PC-3 (cell line): ENCODE measurements around the gene SPDEF. TPM values are rescaled to one million over a fixed set of nuclear protein-coding genes. Genes with fewer than 3 reads are reported as not detected.

Experiments
- ATAC-seq: fragments of 200-7000 bp; cut with Tn5 transposase; 2 replicates; pipeline ENCODE4 v1.9.1; 2020; ENCODE audit warnings: mild to moderate bottlenecking, moderate library complexity
- BruUV-seq: library from RNA; stranded (reverse); fragments of 400-500 nt; replicated peaks from 2 replicates; lab custom pipeline; 2021; lab: Mats Ljungman, UMichigan
- CTCF ChIA-PET: fragments of 300-600 bp; sonication (Branson Sonifier 250); formaldehyde crosslinking; loops from one replicate; lab custom pipeline; 2022; ENCODE audit warnings: antibody characterized with exemption; lab: Charles Lee
- POLR2A ChIA-PET: fragments of 300-600 bp; sonication (Branson Sonifier 250); formaldehyde crosslinking; loops from one replicate; lab custom pipeline; 2022; ENCODE audit warnings: antibody characterized with exemption; ENCODE audit not compliant: unreplicated experiment; lab: Charles Lee
- DNase-seq: peaks from one replicate; pipeline ENCODE4 v3.0.0-alpha.2; 2015
- H2AFZ ChIP-seq: fragments of 300-600 bp; sonication (generic); 2 replicates; pipeline ENCODE4 v1.6.0; 2016; ENCODE audit warnings: antibody characterized with exemption, low read length
- H3F3A ChIP-seq: fragments of 300-600 bp; sonication (generic); one replicate; pipeline ENCODE4 v1.6.0; 2017; ENCODE audit warnings: antibody characterized with exemption, low read length, control low read depth, mild to moderate bottlenecking; ENCODE audit not compliant: unreplicated experiment
- H3K27ac ChIP-seq: fragments of 300-600 bp; sonication (generic); 2 replicates; pipeline ENCODE4 v1.5.1; 2016; ENCODE audit warnings: mild to moderate bottlenecking, low read length
- H3K27me3 ChIP-seq: fragments of 300-600 bp; sonication (generic); 2 replicates; pipeline ENCODE4 v1.6.1; 2016; ENCODE audit warnings: low read length, mixed read lengths
- H3K36me3 ChIP-seq: fragments of 300-600 bp; sonication (generic); 2 replicates; pipeline ENCODE4 v1.6.1; 2016; ENCODE audit warnings: low read depth, mixed run types, low read length, mixed read lengths
- H3K4me1 ChIP-seq: fragments of 300-600 bp; sonication (generic); 2 replicates; pipeline ENCODE4 v1.5.1; 2016; ENCODE audit warnings: low read length; ENCODE audit not compliant: insufficient read depth
- H3K4me2 ChIP-seq: fragments of 300-600 bp; sonication (generic); 2 replicates; pipeline ENCODE4 v1.6.0; 2016; ENCODE audit warnings: low read length
- H3K4me3 ChIP-seq: fragments of 300-600 bp; sonication (generic); 2 replicates; pipeline ENCODE4 v1.5.1; 2016; ENCODE audit warnings: mild to moderate bottlenecking, low read length, mixed read lengths
- H3K79me2 ChIP-seq: fragments of 300-600 bp; sonication (generic); 2 replicates; pipeline ENCODE4 v1.6.1; 2017; ENCODE audit warnings: low read length, mixed read lengths
- H3K9ac ChIP-seq: fragments of 300-600 bp; sonication (generic); 2 replicates; pipeline ENCODE4 v1.6.0; 2016; ENCODE audit warnings: mild to moderate bottlenecking, low read length
- H3K9me2 ChIP-seq: fragments of 300-600 bp; sonication (generic); replicated peaks from 2 replicates; pipeline ENCODE4 v1.6.1; 2016; ENCODE audit warnings: mixed run types, low read length, mixed read lengths
- H3K9me3 ChIP-seq: fragments of 300-600 bp; sonication (generic); 2 replicates; pipeline ENCODE4 v1.6.1; 2016; ENCODE audit warnings: low read length, mixed read lengths
- H4K20me1 ChIP-seq: fragments of 300-600 bp; sonication (generic); 2 replicates; pipeline ENCODE4 v1.6.1; 2016; ENCODE audit warnings: low read length, mixed read lengths
- CTCF ChIP-seq: fragments of 300-600 bp; sonication (generic); conservative IDR thresholded peaks from 2 replicates; pipeline ENCODE4 v1.5.1; 2017; ENCODE audit warnings: antibody characterized with exemption, low read depth, mild to moderate bottlenecking, low read length
- EZH2 ChIP-seq: fragments of 300-600 bp; sonication (generic); IDR thresholded peaks from one replicate; pipeline ENCODE4 v1.6.1; 2017; ENCODE audit warnings: antibody characterized with exemption, mild to moderate bottlenecking, low read length; ENCODE audit not compliant: unreplicated experiment
- EZH2phosphoT487 ChIP-seq: fragments of 300-600 bp; sonication (generic); IDR thresholded peaks from 2 replicates; pipeline ENCODE4 v1.6.1; 2018; ENCODE audit warnings: mild to moderate bottlenecking, antibody characterized with exemption, low read length, borderline replicate concordance
- intact Hi-C: fragments of 100-400 bp; cut with micrococcal nuclease; formaldehyde crosslinking; loops from 2 replicates; pipeline ENCODE4 v1.9.0; 2023
- total RNA-seq: library from RNA; depleted of rRNA; stranded (reverse); fragments of >200 nt; gene quantifications from 2 replicates; pipeline ENCODE4 v1.2.3, GENCODE V29; 2014

SPDEF gene
- total RNA-seq, 1 experiment from 2014 or later, result 190 TPM

- H3K27ac ChIP-seq, result no peak overlapping the region
- H3K79me2 ChIP-seq, result no peaks in the 10 kb centered on the region
- H3K9me3 ChIP-seq, result no peaks in the 10 kb centered on the region
- DNase-seq (no peak), ATAC-seq (no peak)
- H3K9ac ChIP-seq, result no peak overlapping the region
- no TSS peak for BruUV-seq
- H4K20me1 ChIP-seq, result no peaks in the 10 kb centered on the region
- H3K27me3 ChIP-seq, result no peaks in the 10 kb centered on the region
- no peaks in the 10 kb centered on the region for H3K4me1 ChIP-seq
- H2AFZ ChIP-seq, result no peak overlapping the region
- H3K4me3 ChIP-seq, result no peak overlapping the region
- intact Hi-C loops, result no loop called here
- no peaks in the 10 kb centered on the region for H3K9me2 ChIP-seq
- CTCF ChIA-PET, result no interaction called here
- no peaks in the 10 kb centered on the region for H3F3A ChIP-seq
- POLR2A ChIA-PET, result no interaction called here
- H3K4me2 ChIP-seq, result no peak overlapping the region
- TF ChIP-seq EZH2, result no peak
- no peak for TF ChIP-seq CTCF
- TF ChIP-seq EZH2phosphoT487, result no peak
- H3K36me3 ChIP-seq, result no peaks in the 10 kb centered on the region
Observed at GRCh38 chr6:34520645-34521462, 35.3 kb downstream of the SPDEF start.

GRCh38 chr6:34519971-34520644 is 36.0 kb downstream of the SPDEF start:
- no peaks in the 10 kb centered on the region for H3K4me1 ChIP-seq
- H2AFZ ChIP-seq, result no peak overlapping the region
- no peak overlapping the region for H3K9ac ChIP-seq
- no peaks in the 10 kb centered on the region for H3K9me3 ChIP-seq
- ATAC-seq, result no peak
- H4K20me1 ChIP-seq, result no peaks in the 10 kb centered on the region
- no peak for DNase-seq
- no TSS peak for BruUV-seq
- ChIA-PET CTCF (no interaction called here), POLR2A (no interaction called here)
- H3K27ac ChIP-seq, result no peak overlapping the region
- H3K4me2 ChIP-seq, result no peak overlapping the region
- H3F3A ChIP-seq, result no peaks in the 10 kb centered on the region
- no peaks in the 10 kb centered on the region for H3K27me3 ChIP-seq
- intact Hi-C loops, result no loop called here
- no peaks in the 10 kb centered on the region for H3K9me2 ChIP-seq
- H3K36me3 ChIP-seq, result no peaks in the 10 kb centered on the region
- H3K79me2 ChIP-seq, result no peaks in the 10 kb centered on the region
- TF ChIP-seq EZH2phosphoT487 (no peak), EZH2 (no peak), CTCF (no peak)
- no peak overlapping the region for H3K4me3 ChIP-seq
